Measurements from ENCODE around the gene C3. TPM values are rescaled to one million over a fixed set of nuclear protein-coding genes. Genes with fewer than 3 reads are reported as not detected.

C3 gene
- total and polyA plus RNA-seq, 2 of the 13 experiments (the other 11 are each of a cell fraction or from before 2014, with no cell fraction given): 1,455 to 6,272 TPM

- TF ChIP-seq, protein P1, sequence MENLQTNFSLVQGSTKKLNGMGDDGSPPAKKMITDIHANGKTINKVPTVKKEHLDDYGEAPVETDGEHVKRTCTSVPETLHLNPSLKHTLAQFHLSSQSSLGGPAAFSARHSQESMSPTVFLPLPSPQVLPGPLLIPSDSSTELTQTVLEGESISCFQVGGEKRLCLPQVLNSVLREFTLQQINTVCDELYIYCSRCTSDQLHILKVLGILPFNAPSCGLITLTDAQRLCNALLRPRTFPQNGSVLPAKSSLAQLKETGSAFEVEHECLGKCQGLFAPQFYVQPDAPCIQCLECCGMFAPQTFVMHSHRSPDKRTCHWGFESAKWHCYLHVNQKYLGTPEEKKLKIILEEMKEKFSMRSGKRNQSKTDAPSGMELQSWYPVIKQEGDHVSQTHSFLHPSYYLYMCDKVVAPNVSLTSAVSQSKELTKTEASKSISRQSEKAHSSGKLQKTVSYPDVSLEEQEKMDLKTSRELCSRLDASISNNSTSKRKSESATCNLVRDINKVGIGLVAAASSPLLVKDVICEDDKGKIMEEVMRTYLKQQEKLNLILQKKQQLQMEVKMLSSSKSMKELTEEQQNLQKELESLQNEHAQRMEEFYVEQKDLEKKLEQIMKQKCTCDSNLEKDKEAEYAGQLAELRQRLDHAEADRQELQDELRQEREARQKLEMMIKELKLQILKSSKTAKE (CRISPR knock-in tag; IDR thresholded peaks at IDR 0.05; ENCODE audit: borderline replicate concordance): no peak
- TF ChIP-seq RCOR2 (CRISPR knock-in tag; IDR thresholded peaks at IDR 0.05) (no peak), RARA (CRISPR knock-in tag; IDR thresholded peaks at IDR 0.05) (peak; percentile 85), ONECUT2 (CRISPR knock-in tag; IDR thresholded peaks at IDR 0.05) (no peak; the same call in 1 of the 2 replicates), U2AF1 (optimal IDR thresholded peaks at IDR 0.05; ENCODE audit: low read depth, low read length) (no peak), CAMTA2 (CRISPR knock-in tag; IDR thresholded peaks at IDR 0.05; ENCODE audit: borderline replicate concordance) (no peak), ZNF781 (CRISPR knock-in tag; IDR thresholded peaks at IDR 0.05; ENCODE audit: borderline replicate concordance, not compliant biosample characterization) (peak; percentile 33), TBL1XR1 (IDR thresholded peaks at IDR 0.05; ENCODE audit: borderline replicate concordance, low read length, partially characterized antibody) (no peak), MAFF (IDR thresholded peaks at IDR 0.05; ENCODE audit: low read depth, low read length) (no peak), MTF2 (CRISPR knock-in tag; IDR thresholded peaks at IDR 0.05; ENCODE audit: borderline replicate concordance) (no peak; the same call in 1 of the 2 replicates), ATF7-NPFF (CRISPR knock-in tag; IDR thresholded peaks at IDR 0.05; ENCODE audit: low read depth) (peak; percentile 68; the same call in 1 of the 2 replicates), SAP130 (CRISPR knock-in tag; IDR thresholded peaks at IDR 0.05; ENCODE audit: low read depth) (peak; percentile 93), MLLT10 (CRISPR knock-in tag; IDR thresholded peaks at IDR 0.05) (no peak), ARID3A (IDR thresholded peaks at IDR 0.05; ENCODE audit: low read depth, low read length) (no peak), ZNF256 (CRISPR knock-in tag; conservative IDR thresholded peaks at IDR 0.05) (peak; percentile 82; the same call in 1 of the 2 replicates), FOSL1 (CRISPR knock-in tag; IDR thresholded peaks at IDR 0.05; ENCODE audit: borderline replicate concordance) (no peak), ZEB1 (IDR thresholded peaks at IDR 0.05; ENCODE audit: insufficient replicate concordance, low read depth) (no peak), SNRNP70 (IDR thresholded peaks at IDR 0.05; ENCODE audit: low read depth, low read length) (no peak), TEAD2 (CRISPR knock-in tag; IDR thresholded peaks at IDR 0.05) (no peak), ZNF670 (CRISPR knock-in tag; IDR thresholded peaks at IDR 0.05; ENCODE audit: borderline replicate concordance) (no peak), ZNF260 (CRISPR knock-in tag; IDR thresholded peaks at IDR 0.05; ENCODE audit: borderline replicate concordance, low read depth) (no peak), ZNF292 (CRISPR knock-in tag; IDR thresholded peaks at IDR 0.05; ENCODE audit: borderline replicate concordance, low read depth) (peak; percentile 72; the same call in 1 of the 2 replicates), MXD1 (CRISPR knock-in tag; IDR thresholded peaks at IDR 0.05) (peak; percentile 70), YEATS4 (CRISPR knock-in tag; IDR thresholded peaks at IDR 0.05; ENCODE audit: borderline replicate concordance) (peak; percentile 94), SP1 (IDR thresholded peaks at IDR 0.05) (no peak), SP1 (CRISPR knock-in tag; IDR thresholded peaks at IDR 0.05) (peak; percentile 85)
- TF ChIP-seq, protein P2, sequence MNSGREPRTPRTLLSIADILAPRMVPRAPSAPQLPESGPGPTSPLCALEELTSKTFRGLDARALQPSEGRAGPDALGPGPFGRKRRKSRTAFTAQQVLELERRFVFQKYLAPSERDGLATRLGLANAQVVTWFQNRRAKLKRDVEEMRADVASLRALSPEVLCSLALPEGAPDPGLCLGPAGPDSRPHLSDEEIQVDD (CRISPR knock-in tag; IDR thresholded peaks at IDR 0.05; ENCODE audit: borderline replicate concordance): no peak
Observed at GRCh38 chr19:6753178-6754031, 33.0 kb upstream of the C3 start (continued).
